ENCODE results near the gene FAM180B.

FAM180B gene, protein sequence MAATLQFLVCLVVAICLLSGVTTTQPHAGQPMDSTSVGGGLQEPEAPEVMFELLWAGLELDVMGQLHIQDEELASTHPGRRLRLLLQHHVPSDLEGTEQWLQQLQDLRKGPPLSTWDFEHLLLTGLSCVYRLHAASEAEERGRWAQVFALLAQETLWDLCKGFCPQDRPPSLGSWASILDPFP

DNA sequence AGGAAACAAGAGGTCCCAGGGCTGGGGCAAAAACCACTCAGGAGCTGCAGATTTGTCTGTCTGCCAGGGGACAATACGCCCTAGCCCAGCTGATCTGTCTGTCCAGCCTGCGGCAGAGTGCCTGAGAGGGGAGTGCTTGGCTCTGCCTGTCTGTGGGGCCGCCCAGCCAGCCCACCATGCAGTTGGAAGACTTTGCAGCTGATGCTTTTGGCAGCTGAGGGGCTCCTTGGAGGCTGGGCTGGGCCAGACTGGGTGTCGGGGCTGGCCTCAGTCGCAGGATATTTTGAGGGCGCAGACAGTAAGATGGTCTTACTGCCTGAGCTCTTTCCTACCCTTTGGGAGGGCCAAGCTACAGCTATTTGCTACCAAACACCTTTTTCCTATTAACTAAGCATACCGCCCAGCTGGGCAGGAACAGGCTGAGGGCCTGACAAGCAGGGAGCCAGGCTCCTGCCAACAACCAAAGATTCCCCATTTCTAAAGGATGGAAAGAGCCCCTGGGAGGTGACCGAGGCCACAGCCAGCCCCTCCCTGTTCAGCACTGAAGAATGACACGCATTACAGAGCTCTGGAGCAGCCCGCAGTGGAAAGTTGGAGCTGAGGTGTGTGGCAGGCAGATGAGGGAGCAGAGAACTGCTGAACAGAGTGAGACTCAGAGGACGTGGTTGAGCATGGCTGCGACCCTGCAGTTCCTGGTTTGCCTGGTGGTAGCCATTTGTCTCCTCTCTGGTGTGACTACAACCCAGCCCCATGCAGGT is at the start of gene FAM180B:
Gene FAM180B (plus strand): TSS at position 581 of the 758 bp plus-strand sequence. CDS start 91 bp downstream, at position 672.
- no peak within 1 kb of the TSS for H3K27ac ChIP-seq
- DNase-seq, result no peak

DNA sequence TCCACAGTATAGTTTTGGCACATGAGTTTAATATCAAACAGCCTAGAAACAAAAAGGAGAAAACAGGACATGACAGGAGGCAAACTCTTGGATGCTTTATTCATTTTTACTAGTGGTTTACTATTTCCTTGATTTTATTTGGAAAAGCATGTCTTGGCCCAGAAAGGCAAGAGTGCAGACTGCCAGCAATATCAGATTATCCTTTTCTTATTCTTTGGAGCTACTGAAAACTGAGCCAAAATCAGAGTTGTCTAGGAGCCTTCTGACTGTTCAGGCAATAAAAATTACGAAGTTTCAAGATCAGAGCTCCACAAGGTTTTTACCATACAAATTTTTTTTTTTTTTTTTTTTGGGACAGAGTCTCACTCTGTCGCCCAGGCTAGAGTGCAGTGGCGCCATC is 49.6 kb upstream of the FAM180B start:
- no peak overlapping the region for H3K4me3 ChIP-seq (ENCODE audit: low read depth, low read length)

More for the DNA sequence above, at the start of gene FAM180B:
- Histone ChIP-seq H3K27me3 (replicated peaks) (no peaks in the 10 kb centered on the region), H3K4me3 (ENCODE audit: low read depth, low read length) (no peak within 1 kb of the TSS), H3K36me3 (replicated peaks) (peaks cover 36% of the 10 kb centered on the region)
- TF ChIP-seq, protein P1, sequence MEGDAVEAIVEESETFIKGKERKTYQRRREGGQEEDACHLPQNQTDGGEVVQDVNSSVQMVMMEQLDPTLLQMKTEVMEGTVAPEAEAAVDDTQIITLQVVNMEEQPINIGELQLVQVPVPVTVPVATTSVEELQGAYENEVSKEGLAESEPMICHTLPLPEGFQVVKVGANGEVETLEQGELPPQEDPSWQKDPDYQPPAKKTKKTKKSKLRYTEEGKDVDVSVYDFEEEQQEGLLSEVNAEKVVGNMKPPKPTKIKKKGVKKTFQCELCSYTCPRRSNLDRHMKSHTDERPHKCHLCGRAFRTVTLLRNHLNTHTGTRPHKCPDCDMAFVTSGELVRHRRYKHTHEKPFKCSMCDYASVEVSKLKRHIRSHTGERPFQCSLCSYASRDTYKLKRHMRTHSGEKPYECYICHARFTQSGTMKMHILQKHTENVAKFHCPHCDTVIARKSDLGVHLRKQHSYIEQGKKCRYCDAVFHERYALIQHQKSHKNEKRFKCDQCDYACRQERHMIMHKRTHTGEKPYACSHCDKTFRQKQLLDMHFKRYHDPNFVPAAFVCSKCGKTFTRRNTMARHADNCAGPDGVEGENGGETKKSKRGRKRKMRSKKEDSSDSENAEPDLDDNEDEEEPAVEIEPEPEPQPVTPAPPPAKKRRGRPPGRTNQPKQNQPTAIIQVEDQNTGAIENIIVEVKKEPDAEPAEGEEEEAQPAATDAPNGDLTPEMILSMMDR (IDR thresholded peaks at IDR 0.05; ENCODE audit: low read depth, low read length, missing control alignments), result no peak
- in situ Hi-C loops (cut with HindIII; ENCODE audit: low pct_ligation_motif_present, low sequenced_read_pairs), result no loop called here

GRCh38 chr11:47538741-47539565 is 47.5 kb upstream of the FAM180B start:
- no peak overlapping the region for H3K4me3 ChIP-seq (ENCODE audit: low read depth, low read length)
- in situ Hi-C loops (cut with HindIII; ENCODE audit: low pct_ligation_motif_present, low sequenced_read_pairs), result no loop called here
- peak overlapping the region; percentile 68 for H3K27ac ChIP-seq
- TF ChIP-seq, protein P1 (IDR thresholded peaks at IDR 0.05; ENCODE audit: low read depth, low read length, missing control alignments), result no peak
- no peak for DNase-seq
- H3K27me3 ChIP-seq (replicated peaks), result no peaks in the 10 kb centered on the region
- H3K36me3 ChIP-seq (replicated peaks), result no peaks in the 10 kb centered on the region

More for the DNA sequence above, 49.6 kb upstream of the FAM180B start:
- no peaks in the 10 kb centered on the region for H3K27me3 ChIP-seq (replicated peaks)
- DNase-seq, result no peak
- H3K27ac ChIP-seq, result no peak overlapping the region
- in situ Hi-C loops (cut with HindIII; ENCODE audit: low pct_ligation_motif_present, low sequenced_read_pairs), result no loop called here
- no peaks in the 10 kb centered on the region for H3K36me3 ChIP-seq (replicated peaks)
- TF ChIP-seq, protein P1 (IDR thresholded peaks at IDR 0.05; ENCODE audit: low read depth, low read length, missing control alignments), result no peak

GRCh38 chr11:47539681-47540039 is 46.8 kb upstream of the FAM180B start:
- peak overlapping the region; percentile 68 for H3K27ac ChIP-seq
- in situ Hi-C loops (cut with HindIII; ENCODE audit: low pct_ligation_motif_present, low sequenced_read_pairs), result no loop called here
- no peaks in the 10 kb centered on the region for H3K36me3 ChIP-seq (replicated peaks)
- H3K4me3 ChIP-seq (ENCODE audit: low read depth, low read length), result no peak overlapping the region
- TF ChIP-seq, protein P1 (IDR thresholded peaks at IDR 0.05; ENCODE audit: low read depth, low read length, missing control alignments), result no peak
- no peak for DNase-seq
- no peaks in the 10 kb centered on the region for H3K27me3 ChIP-seq (replicated peaks)

- DNase-seq, result no peak
- H3K36me3 ChIP-seq (replicated peaks), result no peaks in the 10 kb centered on the region
- TF ChIP-seq, protein P1 (IDR thresholded peaks at IDR 0.05; ENCODE audit: low read depth, low read length, missing control alignments), result no peak
- H3K27me3 ChIP-seq (replicated peaks), result no peaks in the 10 kb centered on the region
- in situ Hi-C loops (cut with HindIII; ENCODE audit: low pct_ligation_motif_present, low sequenced_read_pairs), result no loop called here
- no peak overlapping the region for H3K27ac ChIP-seq
- no peak overlapping the region for H3K4me3 ChIP-seq (ENCODE audit: low read depth, low read length)
Observed at GRCh38 chr11:47541070-47541469, 45.4 kb upstream of the FAM180B start.

Data from brain microvascular endothelial cell (primary cell).